GM19438 (cell line): ENCODE measurements around the gene PSMC4.

Experiments used
- ATAC-seq: cut with Tn5 transposase; IDR thresholded peaks from one replicate; pipeline ENCODE4 v1.9.1; 2021; ENCODE audit warnings: low read depth; ENCODE audit not compliant: unreplicated experiment

The PSMC4 gene

GRCh38 chr19:39986643-39987042 lies 15.7 kb downstream of the PSMC4 start:
- ATAC-seq: no peak

- no peak for ATAC-seq
These were observed 16.2 kb downstream of the PSMC4 start for GRCh38 chr19:39987167-39987566.

DNA sequence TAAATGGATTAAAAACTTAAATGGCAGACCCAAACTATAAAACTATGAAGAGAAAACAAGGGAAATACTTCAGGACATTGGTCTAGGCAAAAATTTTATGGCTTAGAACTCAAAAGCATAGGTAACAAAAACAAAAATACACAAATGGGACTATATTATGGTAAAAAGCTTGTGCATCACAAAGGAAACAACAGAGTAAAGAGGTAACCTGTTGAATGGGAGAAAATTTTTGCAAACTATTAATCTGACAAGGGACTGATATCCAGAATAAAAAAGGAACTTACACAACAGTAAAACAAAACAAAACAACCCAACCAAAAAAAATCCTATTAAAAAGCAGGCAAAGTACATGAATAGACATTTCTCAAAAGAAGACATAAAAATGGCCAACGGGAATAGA lies 16.6 kb downstream of the PSMC4 start:
- ATAC-seq: no peak

- no peak for ATAC-seq
These were observed 22.6 kb downstream of the PSMC4 start for GRCh38 chr19:39993605-39994004.

DNA sequence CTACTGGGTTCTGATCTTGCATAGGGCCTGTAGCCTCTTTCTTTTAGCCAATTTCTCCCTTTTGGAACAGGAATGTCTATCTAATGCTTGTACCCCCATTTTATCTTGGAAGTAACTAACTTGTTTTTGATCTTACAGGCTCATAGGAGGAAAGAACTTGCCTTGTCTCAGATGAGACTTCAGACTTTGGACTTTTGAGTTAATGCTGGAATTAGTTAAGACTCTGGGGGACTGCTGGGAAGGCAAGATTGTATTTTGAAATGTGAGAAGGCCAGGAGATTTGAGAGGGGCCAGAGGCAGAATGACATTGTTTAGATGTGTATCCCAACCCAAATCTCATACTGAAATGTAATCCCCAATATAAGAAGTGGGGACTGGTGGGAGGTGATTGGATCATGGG lies 23.4 kb downstream of the PSMC4 start:
- no peak for ATAC-seq

- ATAC-seq: no peak
These were observed 24.8 kb downstream of the PSMC4 start for GRCh38 chr19:39995794-39996193.

- peak; percentile 20 for ATAC-seq
These were observed 25.3 kb downstream of the PSMC4 start for GRCh38 chr19:39996218-39996810.

- ATAC-seq: peak; percentile 89
These were observed 26.1 kb downstream of the PSMC4 start, which contains the start of gene ZNF546 for GRCh38 chr19:39996811-39997637. ZNF546 (plus strand) TSS chr19:39997060; CDS start chr19:39998327, 1,267 bp downstream.

- no peak for ATAC-seq
These were observed 26.8 kb downstream of the PSMC4 start for GRCh38 chr19:39997638-39998216.

- no peak for ATAC-seq
These were observed 27.5 kb downstream of the PSMC4 start for GRCh38 chr19:39998501-39998900.

- no peak for ATAC-seq
These were observed 34.8 kb downstream of the PSMC4 start for GRCh38 chr19:40005691-40006272.

GRCh38 chr19:40006273-40006691 lies 35.3 kb downstream of the PSMC4 start:
- ATAC-seq: no peak

DNA sequence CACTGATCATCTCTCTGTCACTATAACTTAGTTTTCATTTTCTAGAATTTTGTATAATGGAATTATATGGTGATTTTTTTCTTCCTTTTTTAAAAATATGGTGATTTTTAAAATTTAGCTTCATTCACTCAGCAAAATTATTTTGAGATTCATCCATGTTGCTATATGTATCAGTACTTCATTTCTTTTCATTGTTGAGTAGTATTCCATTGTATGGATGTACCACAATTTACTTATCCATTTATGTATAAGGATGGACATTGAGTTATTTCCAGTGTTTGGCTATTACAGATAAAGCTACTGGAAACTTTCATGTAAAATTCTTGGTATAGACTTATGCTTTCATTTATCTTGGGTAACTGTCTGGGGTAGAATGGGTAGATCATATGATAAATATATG lies 38.7 kb downstream of the PSMC4 start:
- ATAC-seq: no peak

DNA sequence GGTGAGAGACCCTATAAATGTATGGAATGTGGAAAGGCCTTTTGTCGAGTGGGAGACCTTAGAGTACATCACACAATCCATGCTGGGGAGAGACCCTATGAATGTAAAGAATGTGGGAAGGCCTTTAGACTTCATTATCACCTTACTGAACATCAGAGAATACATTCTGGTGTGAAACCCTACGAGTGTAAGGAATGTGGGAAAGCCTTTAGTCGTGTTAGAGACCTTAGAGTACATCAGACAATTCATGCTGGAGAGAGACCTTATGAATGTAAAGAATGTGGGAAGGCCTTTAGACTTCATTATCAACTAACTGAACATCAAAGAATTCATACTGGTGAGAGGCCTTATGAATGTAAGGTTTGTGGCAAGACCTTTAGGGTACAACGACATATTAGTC lies 43.0 kb downstream of the PSMC4 start:
- no peak for ATAC-seq

DNA sequence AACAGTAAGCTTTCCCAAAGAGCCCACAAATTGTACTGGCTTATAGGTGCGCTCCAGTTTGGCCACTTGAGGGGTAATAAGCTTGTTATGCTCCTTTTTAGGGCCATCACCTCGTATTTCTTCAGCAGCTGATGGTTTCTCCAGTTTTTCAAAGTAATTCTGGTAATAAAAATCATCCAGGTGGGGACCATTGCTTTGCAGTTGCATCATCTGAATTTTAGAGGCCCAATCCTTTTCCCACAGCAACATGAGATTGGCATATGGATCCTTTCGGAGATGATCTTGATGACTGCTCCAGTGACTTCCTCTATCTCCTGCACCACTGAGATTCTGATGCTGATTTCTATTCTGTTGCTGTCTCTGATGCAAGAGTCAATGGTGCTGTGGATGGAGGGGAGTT lies 53.0 kb downstream of the PSMC4 start:
- no peak for ATAC-seq

DNA sequence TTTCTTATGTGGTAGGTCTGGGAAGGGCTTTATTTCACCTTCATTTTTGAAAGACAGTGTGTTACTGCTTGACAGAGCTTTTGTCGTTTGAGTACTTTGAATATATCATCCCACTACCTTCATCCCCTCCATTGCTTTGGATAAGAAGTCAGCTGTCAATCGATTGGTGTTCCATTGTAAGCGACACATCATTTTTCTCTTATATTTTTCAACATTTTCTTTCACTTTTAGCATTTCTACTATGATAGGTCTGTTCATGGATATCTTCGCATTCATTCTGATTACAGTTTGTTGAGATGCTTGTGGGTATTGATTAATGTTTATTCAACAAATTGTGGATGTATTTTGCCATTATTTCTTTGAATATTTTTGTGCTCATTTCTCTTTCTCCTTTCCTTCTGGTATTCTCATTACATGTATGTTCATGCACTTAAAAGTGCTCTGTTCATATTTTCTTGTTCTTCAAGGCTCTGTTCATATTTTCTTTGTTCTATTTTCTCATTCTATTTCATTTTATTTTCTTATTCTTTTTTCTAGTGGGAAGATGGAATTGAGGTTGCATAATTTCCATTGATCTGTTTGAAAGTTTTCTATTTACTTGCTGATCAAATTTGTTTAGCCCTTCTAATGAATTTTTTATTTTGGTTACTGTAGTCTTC lies 55.1 kb downstream of the PSMC4 start:
- ATAC-seq: no peak

DNA sequence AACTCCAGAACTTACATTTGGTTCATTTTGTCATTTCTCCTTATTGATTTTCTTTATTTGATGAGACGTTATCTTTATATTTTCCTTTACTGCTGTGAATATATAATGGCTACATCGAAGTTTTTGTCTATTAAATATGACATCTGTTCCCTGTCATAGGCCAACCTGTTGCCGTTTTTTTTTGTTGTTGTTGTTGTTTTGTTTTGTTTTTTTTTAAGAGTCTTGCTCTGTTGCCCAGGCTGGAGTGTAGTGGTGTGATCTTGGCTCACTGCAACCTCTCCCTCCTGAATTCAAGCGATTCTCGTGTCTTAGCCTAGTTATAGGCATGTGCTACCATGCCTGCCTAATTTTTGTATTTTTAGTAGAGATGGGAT lies 55.6 kb downstream of the PSMC4 start:
- no peak for ATAC-seq
